Measurements from ENCODE around the gene ATG4D. TPM values are rescaled to one million over a fixed set of nuclear protein-coding genes. Genes with fewer than 3 reads are reported as not detected.

Gene ATG4D
- total and polyA plus RNA-seq, 4 donors, result 4.7 to 44.4 (median 11.1) TPM

- no peak for TF ChIP-seq ZBTB33 (IDR thresholded peaks at IDR 0.05)
- no peak for TF ChIP-seq FOXA1 (IDR thresholded peaks at IDR 0.05)
- TF ChIP-seq RAD21 (IDR thresholded peaks at IDR 0.05), result no peak
- no peak for TF ChIP-seq TAF1 (conservative IDR thresholded peaks at IDR 0.05)
- no peak for TF ChIP-seq SP1 (IDR thresholded peaks at IDR 0.05)
- TF ChIP-seq JUND (IDR thresholded peaks at IDR 0.05), result no peak
- no peak for TF ChIP-seq FOXA2 (IDR thresholded peaks at IDR 0.05)
- TF ChIP-seq GABPA (IDR thresholded peaks at IDR 0.05 in 1 of 2, conservative IDR thresholded peaks at IDR 0.05 in 1 of 2), result no peak
- no peak for TF ChIP-seq MAX (IDR thresholded peaks at IDR 0.05)
Observed at GRCh38 chr19:10533646-10534386, 9.9 kb upstream of the ATG4D start (continued).

GRCh38 chr19:10535613-10536012, 8.1 kb upstream of the ATG4D start:
- no peaks in the 10 kb centered on the region for H3K9me3 ChIP-seq (ENCODE audit: control insufficient read depth in 4 of 4, low read length in 3 of 4)
- H3K27me3 ChIP-seq (ENCODE audit: control insufficient read depth in 4 of 4, insufficient read depth in 4 of 4, low read length in 3 of 4), result no peaks in the 10 kb centered on the region
- no peaks in the 10 kb centered on the region for H3K4me1 ChIP-seq (ENCODE audit: control insufficient read depth in 4 of 4, insufficient read depth in 4 of 4, low read length in 3 of 4)
- DNase-seq (ENCODE audit: low spot score), result no peak
- H3K36me3 ChIP-seq (ENCODE audit: control insufficient read depth in 4 of 4, insufficient read depth in 3 of 4, low read depth in 1 of 4, low read length in 3 of 4), result no peaks in the 10 kb centered on the region
- WGBS, result 74% methylated on average over 6 of the region's 6 CpGs
- no peak overlapping the region for H3K4me3 ChIP-seq (ENCODE audit: low read depth in 1 of 3, low read length in 3 of 3)
- no peak for TF ChIP-seq GABPA (IDR thresholded peaks at IDR 0.05 in 1 of 2, conservative IDR thresholded peaks at IDR 0.05 in 1 of 2)
- TF ChIP-seq ZBTB33 (IDR thresholded peaks at IDR 0.05), result no peak
- no peak for TF ChIP-seq TAF1 (conservative IDR thresholded peaks at IDR 0.05)
- TF ChIP-seq FOXA2 (IDR thresholded peaks at IDR 0.05), result no peak
- TF ChIP-seq RXRA (IDR thresholded peaks at IDR 0.05), result no peak
- TF ChIP-seq ATF3 (IDR thresholded peaks at IDR 0.05), result no peak
- no peak for TF ChIP-seq REST (IDR thresholded peaks at IDR 0.05)
- no peak for TF ChIP-seq HNF4A (conservative IDR thresholded peaks at IDR 0.05)
- no peak for TF ChIP-seq CTCF (IDR thresholded peaks at IDR 0.05; ENCODE audit: low read depth, low read length, missing input control)
- TF ChIP-seq MAX (IDR thresholded peaks at IDR 0.05), result no peak
- no peak for TF ChIP-seq SP1 (IDR thresholded peaks at IDR 0.05)
- TF ChIP-seq NR2F2 (IDR thresholded peaks at IDR 0.05), result no peak
- no peak for TF ChIP-seq FOXA1 (IDR thresholded peaks at IDR 0.05)
- H3K9ac ChIP-seq (ENCODE audit: low read depth in 1 of 2, low read length in 2 of 2), result no peak overlapping the region
- H3K27ac ChIP-seq (ENCODE audit: low read depth in 1 of 2, low read length in 2 of 2), result no peak overlapping the region
